ENCODE data around the gene NR1H3.
"Not testable (repeated sequence)": the region's sequence is repeated elsewhere in the genome, so short reads cannot be mapped to it uniquely, and the experiment has no call there.

The NR1H3 gene

GRCh38 chr11:47257517-47258316 is at the start of gene NR1H3:
Gene NR1H3 (plus strand): TSS chr11:47257996. CDS start chr11:47259217, 1,221 bp downstream.
- DNase-seq (ENCODE audit: low read depth in 2 of 2), result no peak

- DNase-seq (ENCODE audit: low read depth in 2 of 2), result not testable (repeated sequence)
Observed at GRCh38 chr11:47208008-47208552, 49.7 kb upstream of the NR1H3 start.

- no peak for DNase-seq (ENCODE audit: low read depth in 2 of 2)
Observed at GRCh38 chr11:47208628-47209027, 49.2 kb upstream of the NR1H3 start.

- no peak for DNase-seq (ENCODE audit: low read depth in 2 of 2)
Observed at GRCh38 chr11:47212938-47213337, 44.9 kb upstream of the NR1H3 start.

GRCh38 chr11:47213950-47214565 is 43.7 kb upstream of the NR1H3 start:
- peak; percentile 55 to 68 for DNase-seq (ENCODE audit: low read depth in 2 of 2)

GRCh38 chr11:47215366-47215910 is 42.4 kb upstream of the NR1H3 start:
- no peak for DNase-seq (ENCODE audit: low read depth in 2 of 2)

GRCh38 chr11:47216121-47216798 is 41.5 kb upstream of the NR1H3 start:
- peak; percentile 37 to 64 for DNase-seq (ENCODE audit: low read depth in 2 of 2)

GRCh38 chr11:47220401-47220821 is 37.4 kb upstream of the NR1H3 start:
- DNase-seq (ENCODE audit: low read depth in 2 of 2), result no peak

- DNase-seq (ENCODE audit: low read depth in 2 of 2), result no peak
Observed at GRCh38 chr11:47222696-47223095, 35.1 kb upstream of the NR1H3 start.

GRCh38 chr11:47225552-47226400 is 32.0 kb upstream of the NR1H3 start:
- no peak for DNase-seq (ENCODE audit: low read depth in 2 of 2)

GRCh38 chr11:47229161-47229560 is 28.6 kb upstream of the NR1H3 start:
- no peak for DNase-seq (ENCODE audit: low read depth in 2 of 2)

- no peak for DNase-seq (ENCODE audit: low read depth in 2 of 2)
Observed at GRCh38 chr11:47233051-47233450, 24.7 kb upstream of the NR1H3 start.

GRCh38 chr11:47233989-47234668 is 23.7 kb upstream of the NR1H3 start:
- no peak for DNase-seq (ENCODE audit: low read depth in 2 of 2)

GRCh38 chr11:47234669-47235100 is 23.1 kb upstream of the NR1H3 start:
- DNase-seq (ENCODE audit: low read depth in 2 of 2), result no peak

GRCh38 chr11:47235163-47235562 is 22.6 kb upstream of the NR1H3 start:
- no peak for DNase-seq (ENCODE audit: low read depth in 2 of 2)

GRCh38 chr11:47236482-47236881 is 21.3 kb upstream of the NR1H3 start:
- no peak for DNase-seq (ENCODE audit: low read depth in 2 of 2)

GRCh38 chr11:47239852-47240251 is 17.9 kb upstream of the NR1H3 start:
- no peak for DNase-seq (ENCODE audit: low read depth in 2 of 2)

GRCh38 chr11:47241841-47242301 is 15.9 kb upstream of the NR1H3 start:
- no peak for DNase-seq (ENCODE audit: low read depth in 2 of 2)

GRCh38 chr11:47242596-47243192 is 15.1 kb upstream of the NR1H3 start:
- DNase-seq (ENCODE audit: low read depth in 2 of 2), result no peak

GRCh38 chr11:47243454-47243853 is 14.3 kb upstream of the NR1H3 start:
- DNase-seq (ENCODE audit: low read depth in 2 of 2), result no peak
